Fibroblast of lung (primary cell): Measurements from ENCODE around the gene OTUD3. TPM values are rescaled to one million over a fixed set of nuclear protein-coding genes. Genes with fewer than 3 reads are reported as not detected.

Source experiments
- DNase-seq, 2 donors: peaks; one replicate each; pipeline versions ENCODE4 v3.0.0 to v3.0.0-alpha.2; 2010; ENCODE audit warnings: low read depth in 2 of 2
- H2AFZ ChIP-seq: 2 replicates; pipeline ENCODE4 v1.5.1; 2012; ENCODE audit warnings: low read length, control low read depth, inconsistent platforms
- H3K27ac ChIP-seq: 2 replicates; pipeline ENCODE4 v1.5.1; 2011; ENCODE audit warnings: low read length, control low read depth; ENCODE audit not compliant: insufficient read depth
- H3K27me3 ChIP-seq: 2 replicates; pipeline ENCODE4 v1.5.1; 2011; ENCODE audit warnings: mild to moderate bottlenecking, low read length; ENCODE audit not compliant: control insufficient read depth, insufficient read depth
- H3K36me3 ChIP-seq: 2 replicates; pipeline ENCODE4 v1.5.1; 2011; ENCODE audit warnings: low read length; ENCODE audit not compliant: control insufficient read depth, insufficient read depth
- H3K4me1 ChIP-seq: 2 replicates; pipeline ENCODE4 v1.5.1; 2011; ENCODE audit warnings: low read length; ENCODE audit not compliant: control insufficient read depth, insufficient read depth; ENCODE audit errors: extremely low read depth
- H3K4me2 ChIP-seq: 2 replicates; pipeline ENCODE4 v1.5.1; 2011; ENCODE audit warnings: low read length, control low read depth; ENCODE audit not compliant: insufficient read depth; ENCODE audit errors: extremely low read depth
- H3K4me3 ChIP-seq, 4 experiments: fragments of 200-600 bp in 1 of 4; sonication (generic) in 1 of 4; replicated peaks in 1 of 4; 2 replicates each; pipeline ENCODE4 v1.5.1; 2011 to 2016; ENCODE audit warnings: low read length in 4 of 4, low read depth in 3 of 4, mild to moderate bottlenecking in 3 of 4, control low read depth in 2 of 4, inconsistent platforms in 1 of 4, mixed read lengths in 1 of 4; ENCODE audit not compliant: insufficient read depth in 1 of 4; ENCODE audit errors: control extremely low read depth in 1 of 4
- H3K79me2 ChIP-seq: 2 replicates; pipeline ENCODE4 v1.5.1; 2012; ENCODE audit warnings: mild to moderate bottlenecking, low read length, inconsistent platforms; ENCODE audit not compliant: control insufficient read depth, insufficient read depth
- H3K9ac ChIP-seq: 2 replicates; pipeline ENCODE4 v1.5.1; 2011; ENCODE audit warnings: mild to moderate bottlenecking, low read length, control low read depth; ENCODE audit not compliant: insufficient read depth
- H3K9me3 ChIP-seq: 2 replicates; pipeline ENCODE4 v1.5.1; 2012; ENCODE audit warnings: low read depth, low read length; ENCODE audit not compliant: control insufficient read depth, insufficient read depth
- H4K20me1 ChIP-seq: 2 replicates; pipeline ENCODE4 v1.5.1; 2011; ENCODE audit warnings: low read length; ENCODE audit not compliant: control insufficient read depth, insufficient read depth; ENCODE audit errors: extremely low read depth
- CTCF ChIP-seq, 2 donors: IDR thresholded peaks in 1 of 2; conservative IDR thresholded peaks in 1 of 2; 1 replicate in 1 of 2; 2 replicates in 1 of 2; pipeline ENCODE4 v1.5.1; 2011 to 2012; ENCODE audit warnings: low read length in 2 of 2, control low read depth in 1 of 2, inconsistent platforms in 1 of 2, low read depth in 1 of 2, mild to moderate bottlenecking in 1 of 2
- EZH2 ChIP-seq: IDR thresholded peaks from 2 replicates; pipeline ENCODE4 v1.5.1; 2012; ENCODE audit warnings: low read length, control low read depth, mild to moderate bottlenecking; ENCODE audit errors: missing control alignments
- polyA plus RNA-seq, 2 donors: library from polyadenylated mRNA; depleted of rRNA in 1 of 2; stranded (reverse) in 1 of 2; unstranded in 1 of 2; fragments of >200 nt; gene quantifications; 2 replicates each; pipeline ENCODE4 v1.2.1, GENCODE V29; 2011 to 2012; ENCODE audit warnings: missing spikeins in 1 of 2
- total RNA-seq: library from RNA; depleted of rRNA; stranded (reverse); fragments of >200 nt; gene quantifications from 2 replicates; pipeline ENCODE4 v1.2.1, GENCODE V29; 2014

Gene OTUD3
- total and polyA plus RNA-seq, 2 donors (not counting 1 experiment from before 2014, with no cell fraction given): 3.0 to 5.0 TPM

GRCh38 chr1:19869929-19870328 is 12.3 kb upstream of the OTUD3 start:
- H2AFZ ChIP-seq: peak overlapping the region; percentile 44

GRCh38 chr1:19872190-19872589 is 10.0 kb upstream of the OTUD3 start:
- no peak for DNase-seq
- H3K4me2 ChIP-seq: no peak overlapping the region

More at GRCh38 chr1:19869929-19870328, 12.3 kb upstream of the OTUD3 start:
- H3K36me3 ChIP-seq: no peaks in the 10 kb centered on the region
- no peak overlapping the region for H3K4me3 ChIP-seq
- no peaks in the 10 kb centered on the region for H3K79me2 ChIP-seq
- DNase-seq: peak; percentile 21 to 65
- no peaks in the 10 kb centered on the region for H4K20me1 ChIP-seq
- H3K27ac ChIP-seq: no peak overlapping the region
- H3K27me3 ChIP-seq: no peaks in the 10 kb centered on the region
- H3K9me3 ChIP-seq: no peaks in the 10 kb centered on the region
- H3K4me1 ChIP-seq: peaks cover 4% of the 10 kb centered on the region
- H3K4me2 ChIP-seq: no peak overlapping the region
- no peak for TF ChIP-seq EZH2
- H3K9ac ChIP-seq: no peak overlapping the region

DNA sequence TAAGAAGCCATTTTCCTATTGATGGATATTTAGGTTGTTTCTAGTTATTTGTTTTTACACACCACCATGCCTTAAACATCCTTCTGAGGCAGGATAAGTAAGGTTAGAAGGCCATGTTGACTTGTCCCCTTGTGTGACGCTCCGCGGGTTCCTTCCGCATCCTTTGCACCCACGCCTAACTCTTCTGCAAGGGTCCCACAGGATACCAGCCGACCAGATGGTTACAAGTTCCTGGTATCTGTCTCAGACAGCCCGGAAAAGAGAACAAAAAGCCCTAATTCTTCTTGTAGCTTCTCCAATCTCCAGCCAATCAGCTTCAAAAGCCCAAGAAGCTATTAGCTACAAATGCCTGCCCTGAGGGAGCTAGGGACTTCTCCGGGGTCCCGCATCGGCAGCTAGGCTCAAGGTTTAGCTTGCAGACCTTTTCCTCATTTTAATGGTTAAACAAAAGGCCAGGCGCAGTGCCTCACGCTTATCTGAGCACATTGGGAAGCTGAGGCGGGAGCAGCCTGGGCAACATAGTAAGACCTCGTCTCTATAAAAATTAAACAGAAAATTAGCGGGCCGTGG is 4.9 kb upstream of the OTUD3 start:
- Histone ChIP-seq H4K20me1 (no peaks in the 10 kb centered on the region), H3K36me3 (no peaks in the 10 kb centered on the region), H3K79me2 (no peaks in the 10 kb centered on the region), H3K4me3 (no peak overlapping the region), H3K9ac (no peak overlapping the region), H3K9me3 (no peaks in the 10 kb centered on the region), H2AFZ (no peak overlapping the region), H3K27ac (no peak overlapping the region), H3K4me2 (no peak overlapping the region), H3K4me1 (no peaks in the 10 kb centered on the region), H3K27me3 (peaks cover 4% of the 10 kb centered on the region)
- TF ChIP-seq CTCF (conservative IDR thresholded peaks at IDR 0.05 in 1 of 2, IDR thresholded peaks at IDR 0.05 in 1 of 2; ENCODE audit: low read depth in 1 of 2, low read length in 2 of 2) (no peak), EZH2 (no peak)
- no peak for DNase-seq

More at GRCh38 chr1:19872190-19872589, 10.0 kb upstream of the OTUD3 start:
- H3K4me1 ChIP-seq: no peaks in the 10 kb centered on the region
- no peak overlapping the region for H3K4me3 ChIP-seq
- H3K9me3 ChIP-seq: no peaks in the 10 kb centered on the region
- no peak for TF ChIP-seq CTCF (conservative IDR thresholded peaks at IDR 0.05 in 1 of 2, IDR thresholded peaks at IDR 0.05 in 1 of 2; ENCODE audit: low read depth in 1 of 2, low read length in 2 of 2)
- no peak for TF ChIP-seq EZH2
- H3K9ac ChIP-seq: no peak overlapping the region
- H3K27ac ChIP-seq: no peak overlapping the region
- no peaks in the 10 kb centered on the region for H3K36me3 ChIP-seq
- H4K20me1 ChIP-seq: no peaks in the 10 kb centered on the region
- H2AFZ ChIP-seq: no peak overlapping the region
- peaks cover 1% of the 10 kb centered on the region for H3K27me3 ChIP-seq
- no peaks in the 10 kb centered on the region for H3K79me2 ChIP-seq
